GM19467 (cell line): Measurements from ENCODE around the gene ARGLU1.

Experiments used
- ATAC-seq: cut with Tn5 transposase; IDR thresholded peaks from one replicate; pipeline ENCODE4 v1.9.1; 2021; ENCODE audit warnings: mild to moderate bottlenecking, moderate library complexity; ENCODE audit not compliant: unreplicated experiment

Gene ARGLU1

GRCh38 chr13:106527445-106527801, 40.5 kb downstream of the ARGLU1 start:
- no peak for ATAC-seq

GRCh38 chr13:106526738-106527444, 41.0 kb downstream of the ARGLU1 start:
- ATAC-seq = no peak

- ATAC-seq = no peak
Measured at GRCh38 chr13:106525865-106526264, 42.1 kb downstream of the ARGLU1 start.

- no peak for ATAC-seq
Measured at GRCh38 chr13:106524108-106524507, 43.8 kb downstream of the ARGLU1 start.

GRCh38 chr13:106523576-106523975, 44.4 kb downstream of the ARGLU1 start:
- ATAC-seq = no peak

GRCh38 chr13:106522898-106523525, 44.9 kb downstream of the ARGLU1 start:
- no peak for ATAC-seq

- no peak for ATAC-seq
Measured at GRCh38 chr13:106522112-106522705, 45.7 kb downstream of the ARGLU1 start.

GRCh38 chr13:106521095-106521799, 46.7 kb downstream of the ARGLU1 start:
- ATAC-seq = no peak

- ATAC-seq = no peak
Measured at GRCh38 chr13:106520251-106521054, 47.5 kb downstream of the ARGLU1 start.

- ATAC-seq = no peak
Measured at GRCh38 chr13:106518512-106518911, 49.4 kb downstream of the ARGLU1 start.

GRCh38 chr13:106517109-106517847, 50.7 kb downstream of the ARGLU1 start:
- ATAC-seq = no peak

- no peak for ATAC-seq
Measured at GRCh38 chr13:106515635-106516254, 52.2 kb downstream of the ARGLU1 start.

GRCh38 chr13:106514928-106515634, 52.9 kb downstream of the ARGLU1 start:
- ATAC-seq = no peak

- ATAC-seq = no peak
Measured at GRCh38 chr13:106513025-106513983, 54.6 kb downstream of the ARGLU1 start.

GRCh38 chr13:106507560-106508274, 60.2 kb downstream of the ARGLU1 start:
- peak; percentile 57 for ATAC-seq

- ATAC-seq = no peak
Measured at GRCh38 chr13:106506286-106506685, 61.7 kb downstream of the ARGLU1 start.

- no peak for ATAC-seq
Measured at GRCh38 chr13:106505732-106506131, 62.2 kb downstream of the ARGLU1 start.
